Endothelial cell (in vitro differentiated cells): ENCODE data around the gene RPTOR. TPM values are rescaled to one million over a fixed set of nuclear protein-coding genes. Genes with fewer than 3 reads are reported as not detected.
A peak's percentile ranks its signal among the peaks of the same experiment; 100 is the strongest.

Experiments used
- DNase-seq: peaks from one replicate; pipeline ENCODE4 v3.0.0; 2021; ENCODE audit warnings: low spot score
- H3K27ac Mint-ChIP-seq: one replicate; pipeline ENCODE4 v1.8.0; 2021; ENCODE audit warnings: mixed read lengths, inconsistent platforms; ENCODE audit not compliant: unreplicated experiment
- H3K27me3 Mint-ChIP-seq: one replicate; pipeline ENCODE4 v1.8.0; 2021; ENCODE audit warnings: mild to moderate bottlenecking, moderate library complexity, mixed read lengths, inconsistent platforms; ENCODE audit not compliant: unreplicated experiment
- H3K36me3 Mint-ChIP-seq: one replicate; pipeline ENCODE4 v1.8.0; 2021; ENCODE audit warnings: mild to moderate bottlenecking, low read depth, mixed read lengths, inconsistent platforms; ENCODE audit not compliant: unreplicated experiment
- H3K4me1 Mint-ChIP-seq: one replicate; pipeline ENCODE4 v1.8.0; 2021; ENCODE audit warnings: mild to moderate bottlenecking, mixed read lengths, inconsistent platforms; ENCODE audit not compliant: unreplicated experiment
- H3K4me3 Mint-ChIP-seq: one replicate; pipeline ENCODE4 v1.8.0; 2021; ENCODE audit warnings: mild to moderate bottlenecking, mixed read lengths, inconsistent platforms; ENCODE audit not compliant: unreplicated experiment
- H3K9me3 Mint-ChIP-seq: one replicate; pipeline ENCODE4 v1.8.0; 2021; ENCODE audit warnings: mixed read lengths, inconsistent platforms; ENCODE audit not compliant: unreplicated experiment
- CTCF ChIP-seq: fragments of 200-600 bp; sonication (generic); IDR thresholded peaks from one replicate; pipeline ENCODE4 v1.5.0; 2021; ENCODE audit warnings: antibody characterized with exemption; ENCODE audit not compliant: unreplicated experiment
- total RNA-seq: library from RNA; stranded (reverse); fragmentation: NEBNext Ultra II Directional; extraction: Animal tissue kit (Norgen Biotek cat#: 25700); gene quantifications from one replicate; pipeline ENCODE4 v1.2.1, GENCODE V29; 2021; ENCODE audit not compliant: unreplicated experiment

The RPTOR gene
- total RNA-seq, 1 donor from 2014 or later: 36.7 TPM

GRCh38 chr17:80986816-80987475 is 442.3 kb downstream of the RPTOR start:
- Mint-ChIP-seq H3K4me1 (no peaks in the 10 kb centered on the region), H3K36me3 (no peaks in the 10 kb centered on the region), H3K4me3 (no peak overlapping the region), H3K27ac (no peak overlapping the region), H3K9me3 (no peaks in the 10 kb centered on the region), H3K27me3 (peaks cover 7% of the 10 kb centered on the region)
- DNase-seq: no peak
- TF ChIP-seq CTCF: no peak

DNA sequence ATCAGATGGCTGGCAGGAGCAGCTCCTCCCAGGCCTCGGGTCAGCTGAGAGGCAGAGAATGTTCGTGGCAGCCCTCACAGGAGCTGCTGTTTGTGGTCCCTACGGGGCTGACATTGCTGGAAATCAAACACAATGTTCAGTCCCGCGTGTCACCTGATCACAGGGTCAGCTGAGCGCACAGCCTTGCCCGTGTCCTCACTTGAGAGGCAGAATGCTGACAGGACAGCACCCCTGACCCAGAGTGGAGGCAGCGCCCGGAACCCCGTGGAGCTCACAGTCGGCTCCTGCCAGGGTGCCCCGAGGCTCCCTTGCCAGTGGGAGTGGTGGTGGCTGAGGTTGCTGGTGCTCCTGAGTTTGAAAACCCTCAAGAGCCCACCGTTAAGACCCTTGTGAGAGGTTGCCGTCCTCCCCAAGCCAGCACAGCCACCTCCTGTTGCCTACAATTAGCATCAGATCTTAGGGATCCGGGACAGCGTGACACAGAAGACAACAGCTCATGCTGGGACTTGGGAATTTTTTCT is 443.4 kb downstream of the RPTOR start:
- no peak for TF ChIP-seq CTCF
- DNase-seq: no peak

DNA sequence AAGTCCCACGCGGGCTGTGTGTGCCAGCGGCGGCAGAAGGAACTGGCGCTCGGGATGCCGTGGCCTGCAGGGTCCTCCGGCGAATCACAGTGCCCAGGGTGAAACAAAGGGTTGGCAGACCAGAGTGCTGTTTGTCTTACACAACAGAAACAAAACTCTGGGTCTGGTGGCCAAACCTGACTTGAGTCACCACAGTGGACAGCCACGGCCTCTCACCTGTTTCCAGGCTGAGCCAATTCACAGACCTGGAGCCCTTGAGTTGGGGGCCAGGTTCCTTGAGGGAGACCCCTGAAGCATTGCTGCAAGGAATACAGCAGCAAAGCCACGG is 444.9 kb downstream of the RPTOR start:
- DNase-seq: no peak
- Mint-ChIP-seq H3K4me1 (no peaks in the 10 kb centered on the region), H3K27ac (no peak overlapping the region), H3K4me3 (no peak overlapping the region), H3K9me3 (no peaks in the 10 kb centered on the region), H3K36me3 (no peaks in the 10 kb centered on the region), H3K27me3 (peaks cover 6% of the 10 kb centered on the region)
- no peak for TF ChIP-seq CTCF

More for the DNA sequence above, 443.4 kb downstream of the RPTOR start:
- Mint-ChIP-seq H3K4me1 (no peaks in the 10 kb centered on the region), H3K4me3 (no peak overlapping the region), H3K27me3 (peaks cover 7% of the 10 kb centered on the region), H3K36me3 (no peaks in the 10 kb centered on the region), H3K9me3 (no peaks in the 10 kb centered on the region), H3K27ac (no peak overlapping the region)

DNA sequence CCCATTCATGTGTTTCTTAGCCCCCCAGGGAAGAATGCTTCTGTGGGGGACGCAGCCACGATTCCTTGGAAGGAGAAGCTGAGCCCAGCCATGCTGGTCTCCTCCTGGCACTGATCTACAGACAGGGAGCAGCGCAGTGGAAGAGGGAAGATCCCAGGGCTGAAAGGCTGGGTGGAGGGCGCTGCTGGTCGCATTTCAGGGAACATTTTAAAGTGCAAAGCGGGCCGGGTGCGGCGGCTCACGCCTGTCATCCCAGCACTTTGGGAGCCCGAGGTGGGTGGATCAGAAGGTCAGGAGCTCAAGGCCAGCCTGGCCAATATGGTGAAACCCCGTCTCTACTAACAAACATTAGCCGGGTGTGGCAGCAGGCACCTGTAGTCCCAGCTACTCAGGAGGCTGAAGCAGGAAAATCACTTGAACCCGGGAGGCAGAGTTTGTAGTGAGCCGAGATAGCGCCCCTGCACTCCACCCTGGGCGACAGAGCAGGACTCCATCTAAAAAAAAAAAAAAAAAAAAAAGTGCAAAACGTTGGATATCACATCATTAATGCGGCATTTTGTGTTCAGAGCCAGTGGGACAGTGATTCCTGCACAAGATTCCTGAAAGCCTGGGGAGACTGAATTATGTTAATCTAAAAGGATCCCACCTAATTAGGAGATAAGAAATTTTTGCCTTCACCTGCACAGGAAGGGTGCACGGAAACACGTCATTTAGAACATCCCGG is 446.4 kb downstream of the RPTOR start:
- Mint-ChIP-seq H3K4me1 (no peaks in the 10 kb centered on the region), H3K27me3 (peaks cover 11% of the 10 kb centered on the region), H3K36me3 (peaks cover 6% of the 10 kb centered on the region), H3K4me3 (peak overlapping the region; percentile 86), H3K9me3 (no peaks in the 10 kb centered on the region), H3K27ac (no peak overlapping the region)
- no peak for TF ChIP-seq CTCF
- DNase-seq: no peak

DNA sequence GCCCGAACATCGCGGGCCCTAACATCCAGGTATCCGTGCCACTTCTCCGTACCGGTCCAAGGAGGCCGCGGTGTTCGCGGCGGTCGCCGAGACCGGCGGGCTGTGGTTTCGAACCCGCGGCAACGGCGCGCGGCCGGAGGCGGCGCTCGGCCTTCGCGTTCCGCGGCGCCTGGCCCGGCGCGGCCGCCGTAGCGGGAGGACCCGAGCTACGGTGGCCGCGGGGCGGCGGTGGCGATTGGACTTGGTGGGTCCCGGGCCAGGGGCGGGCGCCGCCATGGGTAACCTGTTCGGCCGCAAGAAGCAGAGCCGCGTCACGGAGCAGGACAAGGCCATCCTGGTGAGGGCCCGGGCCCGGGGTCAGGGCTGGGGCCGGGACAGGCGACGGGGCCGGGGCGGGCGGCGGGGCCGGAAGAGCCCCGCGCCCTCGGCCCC is 447.0 kb downstream of the RPTOR start, which contains the start of gene CHMP6:
Gene CHMP6, plus strand, starts transcription at position 197 of the 432 bp plus-strand sequence. Its CDS starts 78 bp downstream, at position 275.
- peaks cover 11% of the 10 kb centered on the region for H3K36me3 Mint-ChIP-seq
- H3K27me3 Mint-ChIP-seq: peaks cover 14% of the 10 kb centered on the region
- no peaks in the 10 kb centered on the region for H3K4me1 Mint-ChIP-seq
- no peak within 1 kb of the TSS for H3K27ac Mint-ChIP-seq
- H3K4me3 Mint-ChIP-seq: peak within 1 kb of the TSS; percentile 89
- peak; percentile 39 for TF ChIP-seq CTCF
- no peaks in the 10 kb centered on the region for H3K9me3 Mint-ChIP-seq
- DNase-seq: peak; percentile 80
